Sigmoid colon (tissue), 4 donors: ENCODE measurements around the gene ETF1.

Source experiments
- CTCF ChIP-seq, 4 experiments: fragments of 450-650 bp in 3 of 4; fragments of 200-600 bp in 1 of 4; IDR thresholded peaks; one replicate each; pipeline ENCODE4 v1.5.1; 2016 to 2019; ENCODE audit warnings: antibody characterized with exemption in 4 of 4, mild to moderate bottlenecking in 3 of 4, moderate library complexity in 2 of 4
- EP300 ChIP-seq, 4 donors: sonication (generic); formaldehyde crosslinking; IDR thresholded peaks; one replicate each; pipeline ENCODE4 v1.6.1; 2017; ENCODE audit warnings: antibody characterized with exemption in 4 of 4
- POLR2A ChIP-seq, 2 donors: fragments of 450-650 bp; IDR thresholded peaks; one replicate each; pipeline ENCODE4 v1.6.1; 2016; ENCODE audit warnings: antibody characterized with exemption in 2 of 2, mild to moderate bottlenecking in 2 of 2, moderate library complexity in 2 of 2
- POLR2AphosphoS5 ChIP-seq, 4 donors: sonication (generic); formaldehyde crosslinking; IDR thresholded peaks; one replicate each; pipeline ENCODE4 v1.6.1; 2017; ENCODE audit warnings: antibody characterized with exemption in 4 of 4

GRCh38 chr5:138465261-138466124 is 77.5 kb downstream of the ETF1 start, which contains the start of gene EGR1:
- TF ChIP-seq CTCF (IDR thresholded peaks at IDR 0.05) = peak in 2 of 4 experiments; percentile 11 to 13
- TF ChIP-seq POLR2A (IDR thresholded peaks at IDR 0.05) = peak; percentile 41 to 49
- peak; percentile 89 to 98 (median 94) for TF ChIP-seq POLR2AphosphoS5 (IDR thresholded peaks at IDR 0.05)
- TF ChIP-seq EP300 (IDR thresholded peaks at IDR 0.05) = no peak
